Brain microvascular endothelial cell (primary cell): ENCODE data around the gene CAPN7.

ENCODE experiments used
- DNase-seq: peaks from one replicate; pipeline ENCODE4 v3.0.0-alpha.2; 2020
- H3K27ac ChIP-seq: fragments of 250-450 bp; sonication (Bioruptor Pico); 2 replicates; pipeline ENCODE4 v1.5.1; 2020; ENCODE audit warnings: mild to moderate bottlenecking, moderate library complexity
- H3K27me3 ChIP-seq: fragments of 250-450 bp; sonication (Bioruptor Pico); replicated peaks from 2 replicates; pipeline ENCODE4 v1.5.1; 2020; ENCODE audit warnings: mild to moderate bottlenecking
- H3K36me3 ChIP-seq: fragments of 250-450 bp; sonication (Bioruptor Pico); replicated peaks from 2 replicates; pipeline ENCODE4 v1.5.1; 2020; ENCODE audit warnings: mild to moderate bottlenecking
- H3K4me3 ChIP-seq: 2 replicates; pipeline ENCODE4 v1.5.1; 2011; ENCODE audit warnings: low read depth, mild to moderate bottlenecking, control low read depth, low read length, moderate library complexity
- CTCF ChIP-seq: IDR thresholded peaks from 2 replicates; pipeline ENCODE4 v1.5.1; 2011; ENCODE audit warnings: low read depth, mild to moderate bottlenecking, moderate library complexity, low read length, control low read depth, inconsistent platforms; ENCODE audit errors: missing control alignments
- in situ Hi-C: cut with HindIII; loops from 2 replicates; pipeline ENCODE4 v1.10.0; 2017; ENCODE audit warnings: low sequenced_read_pairs, low pct_ligation_motif_present

CAPN7 gene

DNA sequence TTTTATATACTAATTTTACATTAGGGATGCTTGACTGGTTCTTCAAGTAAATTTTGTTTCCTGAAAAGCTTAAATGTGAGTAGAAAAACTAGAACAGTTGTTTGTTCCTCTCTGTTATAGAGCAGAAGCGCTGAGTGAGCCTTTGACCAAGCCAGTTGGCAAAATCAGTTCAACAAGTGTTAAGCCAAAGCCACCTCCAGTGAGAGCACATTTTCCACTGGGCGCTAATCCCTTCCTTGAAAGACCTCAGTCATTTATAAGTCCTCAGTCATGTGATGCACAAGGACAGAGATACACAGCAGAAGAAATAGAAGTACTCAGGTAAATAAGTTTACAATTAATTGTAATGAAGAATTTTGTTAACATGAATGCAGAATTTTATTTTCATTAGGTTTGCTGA is 14.6 kb downstream of the CAPN7 start:
- Histone ChIP-seq H3K4me3 (no peak overlapping the region), H3K27me3 (no peaks in the 10 kb centered on the region), H3K27ac (no peak overlapping the region), H3K36me3 (peaks cover 59% of the 10 kb centered on the region)
- no peak for TF ChIP-seq CTCF
- no peak for DNase-seq
- in situ Hi-C loops, result no loop called here

DNA sequence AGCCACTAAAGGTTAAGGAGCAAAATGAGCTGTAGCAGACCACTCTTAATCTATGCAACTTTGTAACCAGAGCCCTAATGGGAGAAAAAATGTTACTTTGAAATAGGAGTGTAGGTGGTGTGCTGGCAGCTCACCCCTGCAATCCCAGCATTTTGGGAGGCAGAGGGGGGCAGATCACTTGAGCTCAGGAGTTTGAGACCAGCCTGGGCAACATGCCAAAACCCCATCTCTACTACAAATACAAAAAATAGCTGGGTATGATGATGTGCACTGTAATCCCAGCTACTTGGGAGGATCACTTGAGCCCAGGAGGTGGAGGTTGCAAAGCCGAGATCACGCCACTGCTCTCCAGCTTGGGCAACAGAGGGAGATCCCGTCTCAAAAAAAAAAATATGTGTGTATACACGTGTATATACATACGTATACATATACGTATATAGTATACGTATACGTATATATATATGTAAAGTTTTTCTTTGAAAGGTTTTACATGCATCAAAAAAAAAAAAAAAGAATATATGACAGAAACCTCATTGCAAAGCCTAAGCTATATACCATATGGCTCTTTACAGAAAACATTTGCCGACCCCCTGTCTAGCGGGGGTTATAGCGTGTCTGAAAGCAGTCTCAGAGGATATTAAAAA is 15.7 kb downstream of the CAPN7 start:
- no peak for TF ChIP-seq CTCF
- Histone ChIP-seq H3K27ac (no peak overlapping the region), H3K36me3 (peaks cover 56% of the 10 kb centered on the region), H3K4me3 (no peak overlapping the region), H3K27me3 (no peaks in the 10 kb centered on the region)
- no peak for DNase-seq
- in situ Hi-C loops, result no loop called here

DNA sequence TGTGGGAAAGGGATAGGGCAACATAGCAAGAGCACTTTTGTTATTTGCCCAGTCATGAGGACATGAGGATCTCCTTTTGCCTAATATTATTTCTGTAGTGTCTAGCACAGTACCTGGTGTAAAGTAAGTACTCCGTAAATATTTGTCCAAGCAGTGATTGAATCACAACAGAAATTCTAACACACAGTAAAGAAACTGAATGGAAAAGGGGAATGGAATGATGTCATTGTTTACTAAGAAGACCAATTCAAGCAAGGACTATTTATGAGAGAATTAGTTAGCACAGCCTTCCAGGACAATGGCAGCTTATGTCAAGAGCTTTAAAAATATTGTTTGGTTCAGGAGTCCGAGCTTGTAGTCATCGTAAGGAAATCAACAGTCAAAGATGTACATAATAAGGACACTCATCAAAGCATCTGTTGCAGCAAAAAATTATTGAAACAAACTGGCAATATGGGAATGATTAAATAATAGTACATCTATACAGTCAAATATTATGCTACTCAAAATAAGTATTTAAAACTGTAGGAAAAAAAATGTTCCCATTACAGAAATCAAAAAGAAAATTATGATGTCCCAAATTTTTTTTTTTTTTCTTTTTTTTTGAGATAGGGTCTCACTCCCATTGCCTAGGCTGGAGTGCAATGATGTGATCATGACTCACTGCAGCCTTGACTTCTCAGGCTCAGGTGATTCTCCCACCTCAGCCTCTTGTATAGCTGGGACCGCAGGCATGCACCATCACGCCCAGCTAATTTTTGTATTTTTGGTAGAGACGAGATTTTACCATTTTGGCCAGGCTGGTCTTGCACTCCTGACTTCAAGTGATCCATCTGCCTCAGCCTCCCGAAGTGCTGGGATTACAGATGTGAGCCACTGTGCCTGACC is 17.9 kb downstream of the CAPN7 start:
- no peak overlapping the region for H3K27ac ChIP-seq
- H3K36me3 ChIP-seq, result peaks cover 52% of the 10 kb centered on the region
- DNase-seq, result no peak
- in situ Hi-C loops, result no loop called here
- no peaks in the 10 kb centered on the region for H3K27me3 ChIP-seq
- TF ChIP-seq CTCF, result no peak
- H3K4me3 ChIP-seq, result no peak overlapping the region

GRCh38 chr3:15228147-15228546 is 22.1 kb downstream of the CAPN7 start:
- in situ Hi-C loops, result no loop called here
- DNase-seq, result no peak
- TF ChIP-seq CTCF, result no peak
- Histone ChIP-seq H3K36me3 (peaks cover 33% of the 10 kb centered on the region), H3K27ac (no peak overlapping the region), H3K4me3 (no peak overlapping the region), H3K27me3 (no peaks in the 10 kb centered on the region)

DNA sequence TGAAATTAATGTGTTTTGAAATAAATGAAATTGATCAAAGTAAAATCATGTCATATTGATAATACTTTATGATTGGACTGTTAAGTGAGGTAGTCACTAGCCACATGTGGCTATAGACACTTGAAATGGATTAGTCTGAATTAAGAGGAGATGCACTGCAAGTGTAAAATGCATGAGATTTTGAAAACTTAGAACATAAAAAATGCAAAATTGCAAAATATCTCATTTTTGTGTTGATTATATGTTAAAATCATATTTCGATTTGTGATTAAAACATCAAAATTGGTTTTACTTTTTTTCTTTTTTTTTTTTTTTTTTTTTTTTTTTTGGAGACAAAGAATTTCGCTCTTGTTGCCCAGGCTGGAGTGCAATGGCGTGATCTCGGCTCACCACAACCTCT is 23.2 kb downstream of the CAPN7 start:
- no peak for DNase-seq
- Histone ChIP-seq H3K36me3 (peaks cover 38% of the 10 kb centered on the region), H3K27ac (no peak overlapping the region), H3K4me3 (no peak overlapping the region), H3K27me3 (no peaks in the 10 kb centered on the region)
- TF ChIP-seq CTCF, result no peak
- in situ Hi-C loops, result no loop called here
